DOHH2 (cell line): ENCODE data around the gene NEAT1.

Experiments used
- EZH2phosphoT487 ChIP-seq: fragments of 200-600 bp; sonication (generic); IDR thresholded peaks from 2 replicates; pipeline ENCODE4 v1.6.1; 2017; ENCODE audit warnings: borderline replicate concordance, mild to moderate bottlenecking, antibody characterized with exemption, low read length, moderate library complexity, mixed read lengths
- TF ChIP-seq, protein P1 (sequence below): fragments of 200-600 bp; sonication (generic); IDR thresholded peaks from one replicate; pipeline ENCODE4 v1.5.1; 2014; ENCODE audit warnings: antibody characterized with exemption, mild to moderate bottlenecking, low read depth, low read length; ENCODE audit not compliant: poor library complexity, severe bottlenecking

DNA sequence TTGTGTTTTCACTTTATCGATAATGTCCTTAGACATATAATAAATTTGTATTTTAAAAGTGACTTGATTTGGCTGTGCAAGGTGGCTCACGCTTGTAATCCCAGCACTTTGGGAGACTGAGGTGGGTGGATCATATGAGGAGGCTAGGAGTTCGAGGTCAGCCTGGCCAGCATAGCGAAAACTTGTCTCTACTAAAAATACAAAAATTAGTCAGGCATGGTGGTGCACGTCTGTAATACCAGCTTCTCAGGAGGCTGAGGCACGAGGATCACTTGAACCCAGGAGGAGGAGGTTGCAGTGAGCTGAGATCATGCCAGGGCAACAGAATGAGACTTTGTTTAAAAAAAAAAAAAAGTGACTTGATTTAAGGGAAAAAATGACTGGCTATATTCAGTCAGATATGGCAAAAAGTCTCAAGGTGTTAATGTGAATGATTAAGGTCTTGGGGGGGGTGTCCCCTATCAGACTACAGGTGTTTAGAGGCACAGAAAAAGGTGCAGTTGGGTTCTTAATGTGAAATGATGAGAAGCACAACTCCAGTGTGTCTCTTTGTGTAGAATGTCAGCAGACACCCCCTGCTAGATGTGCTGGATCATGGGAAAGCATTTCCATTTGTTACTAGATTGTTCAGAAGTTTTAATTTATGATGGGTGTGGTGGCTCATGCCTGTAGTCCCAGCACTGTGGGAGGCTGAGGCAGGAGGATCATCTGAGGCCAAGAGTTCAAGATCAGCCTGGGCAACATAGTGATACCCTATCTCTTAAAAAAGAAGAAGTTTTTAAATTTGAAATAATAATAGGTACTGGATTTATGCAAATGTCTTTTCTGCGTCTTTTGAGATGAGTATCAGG is 17.0 kb downstream of the NEAT1 start:
- TF ChIP-seq, protein P1, sequence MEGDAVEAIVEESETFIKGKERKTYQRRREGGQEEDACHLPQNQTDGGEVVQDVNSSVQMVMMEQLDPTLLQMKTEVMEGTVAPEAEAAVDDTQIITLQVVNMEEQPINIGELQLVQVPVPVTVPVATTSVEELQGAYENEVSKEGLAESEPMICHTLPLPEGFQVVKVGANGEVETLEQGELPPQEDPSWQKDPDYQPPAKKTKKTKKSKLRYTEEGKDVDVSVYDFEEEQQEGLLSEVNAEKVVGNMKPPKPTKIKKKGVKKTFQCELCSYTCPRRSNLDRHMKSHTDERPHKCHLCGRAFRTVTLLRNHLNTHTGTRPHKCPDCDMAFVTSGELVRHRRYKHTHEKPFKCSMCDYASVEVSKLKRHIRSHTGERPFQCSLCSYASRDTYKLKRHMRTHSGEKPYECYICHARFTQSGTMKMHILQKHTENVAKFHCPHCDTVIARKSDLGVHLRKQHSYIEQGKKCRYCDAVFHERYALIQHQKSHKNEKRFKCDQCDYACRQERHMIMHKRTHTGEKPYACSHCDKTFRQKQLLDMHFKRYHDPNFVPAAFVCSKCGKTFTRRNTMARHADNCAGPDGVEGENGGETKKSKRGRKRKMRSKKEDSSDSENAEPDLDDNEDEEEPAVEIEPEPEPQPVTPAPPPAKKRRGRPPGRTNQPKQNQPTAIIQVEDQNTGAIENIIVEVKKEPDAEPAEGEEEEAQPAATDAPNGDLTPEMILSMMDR, result no peak
- no peak for TF ChIP-seq EZH2phosphoT487
